Amniotic epithelial cell (primary cell): ENCODE results near the gene KCNJ6.
"Not testable (repeated sequence)": the region's sequence is repeated elsewhere in the genome, so short reads cannot be mapped to it uniquely, and the experiment has no call there.

Experiments used
- DNase-seq: peaks from one replicate; pipeline ENCODE4 v3.0.0-alpha.2; 2010; ENCODE audit warnings: low read depth

The KCNJ6 gene

DNA sequence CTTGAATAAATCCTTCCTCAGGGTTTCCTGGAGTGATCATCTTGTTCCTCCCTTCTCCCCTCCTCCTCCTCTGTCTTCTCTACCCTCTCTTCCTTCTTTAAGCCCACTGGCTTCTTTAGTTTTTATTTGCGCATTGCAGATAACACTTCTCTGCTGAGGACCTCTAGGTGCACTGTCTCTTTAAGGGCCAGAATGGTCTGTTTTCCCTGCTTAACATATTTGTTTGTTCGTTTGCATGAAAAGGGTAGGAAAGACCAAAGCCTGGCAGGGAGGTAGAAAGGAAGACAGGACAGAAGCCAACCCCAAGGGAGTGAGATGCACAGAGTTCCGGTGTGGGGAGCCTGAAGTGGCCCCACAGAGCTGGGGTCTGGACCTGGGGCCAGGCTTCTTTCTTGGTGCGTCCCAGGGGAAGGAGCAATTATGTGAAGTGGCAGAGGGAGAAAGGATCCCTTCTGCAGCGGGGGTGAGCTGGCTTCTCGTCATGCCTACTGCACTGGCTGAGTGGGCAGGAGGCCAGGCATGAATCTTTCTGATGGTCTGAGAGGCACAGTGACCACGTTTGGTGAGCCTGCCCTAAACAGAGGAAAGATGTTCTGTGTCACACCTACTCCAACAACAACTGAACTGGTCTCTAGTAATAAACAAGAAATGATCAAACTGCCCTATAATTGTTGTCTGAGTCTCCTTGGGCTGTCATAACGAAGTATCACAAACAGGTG lies 232.7 kb downstream of the KCNJ6 start:
- DNase-seq: no peak

DNA sequence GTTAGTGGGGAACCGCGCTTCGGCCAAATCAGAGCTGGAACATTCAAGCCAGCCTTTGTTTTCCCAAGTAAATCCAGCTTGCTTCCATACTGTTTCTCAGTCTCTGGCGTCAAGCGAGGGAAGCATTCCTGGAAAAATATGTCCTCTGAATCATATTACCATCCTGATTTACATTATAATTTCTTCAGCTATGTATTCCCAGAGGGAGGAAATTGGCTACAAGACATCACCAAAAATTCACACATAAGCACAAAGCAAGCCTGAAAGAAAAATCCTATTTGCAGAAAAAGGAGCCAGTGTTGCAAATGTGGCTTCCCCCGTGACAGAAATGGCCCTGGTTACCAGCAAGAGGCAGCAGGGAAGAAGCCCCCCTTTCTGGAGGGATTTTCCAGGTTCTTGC lies 233.3 kb downstream of the KCNJ6 start:
- no peak for DNase-seq

DNA sequence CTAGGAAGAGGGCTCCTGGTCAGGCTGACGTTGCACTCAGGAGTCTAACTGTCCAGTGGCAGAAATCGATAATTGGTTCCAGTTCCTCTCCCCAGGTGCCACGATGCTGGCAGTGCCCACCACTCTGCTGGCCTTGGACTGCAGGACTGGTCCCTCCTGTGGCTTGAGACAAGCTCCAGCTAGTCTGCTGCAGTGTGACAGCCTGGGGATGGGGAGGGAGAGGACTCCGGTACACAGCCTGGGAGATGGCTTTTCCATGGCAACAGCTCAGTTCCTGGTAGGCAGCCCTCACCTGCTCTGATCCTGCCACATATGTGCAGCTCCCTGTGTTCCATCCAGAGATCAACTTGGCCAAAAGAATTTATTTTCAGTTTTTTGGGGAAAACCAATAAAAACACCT lies 239.3 kb downstream of the KCNJ6 start:
- no peak for DNase-seq

DNA sequence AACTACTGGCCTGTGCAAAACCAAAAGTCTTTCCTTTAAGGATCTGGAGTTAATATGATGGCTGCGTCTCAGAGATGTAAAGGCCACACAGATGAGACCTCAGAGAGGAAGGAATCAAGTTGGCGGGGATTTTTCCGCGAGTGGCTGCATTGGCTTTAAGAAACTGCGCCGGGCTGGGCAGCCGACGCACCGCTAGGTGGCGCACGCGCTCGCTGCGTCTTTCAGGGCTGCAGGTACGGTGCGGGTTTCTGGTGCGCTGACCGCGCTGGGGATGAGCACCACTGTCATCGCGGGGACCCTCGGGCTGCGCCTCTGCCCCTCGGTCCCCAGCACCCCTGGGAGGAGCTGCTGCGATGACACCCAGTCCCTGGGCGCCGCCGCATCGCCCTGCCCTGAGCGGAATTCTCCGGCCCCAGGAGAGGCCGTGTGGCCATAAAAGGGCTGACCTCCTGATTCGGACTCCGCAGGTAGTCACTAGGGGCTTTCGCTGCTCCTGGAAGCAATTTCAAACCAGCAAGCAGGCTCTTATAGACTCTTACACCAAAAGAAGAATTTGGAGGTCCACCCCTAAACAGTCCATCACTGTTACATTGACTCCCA lies 241.0 kb downstream of the KCNJ6 start:
- peak; percentile 25 for DNase-seq

DNA sequence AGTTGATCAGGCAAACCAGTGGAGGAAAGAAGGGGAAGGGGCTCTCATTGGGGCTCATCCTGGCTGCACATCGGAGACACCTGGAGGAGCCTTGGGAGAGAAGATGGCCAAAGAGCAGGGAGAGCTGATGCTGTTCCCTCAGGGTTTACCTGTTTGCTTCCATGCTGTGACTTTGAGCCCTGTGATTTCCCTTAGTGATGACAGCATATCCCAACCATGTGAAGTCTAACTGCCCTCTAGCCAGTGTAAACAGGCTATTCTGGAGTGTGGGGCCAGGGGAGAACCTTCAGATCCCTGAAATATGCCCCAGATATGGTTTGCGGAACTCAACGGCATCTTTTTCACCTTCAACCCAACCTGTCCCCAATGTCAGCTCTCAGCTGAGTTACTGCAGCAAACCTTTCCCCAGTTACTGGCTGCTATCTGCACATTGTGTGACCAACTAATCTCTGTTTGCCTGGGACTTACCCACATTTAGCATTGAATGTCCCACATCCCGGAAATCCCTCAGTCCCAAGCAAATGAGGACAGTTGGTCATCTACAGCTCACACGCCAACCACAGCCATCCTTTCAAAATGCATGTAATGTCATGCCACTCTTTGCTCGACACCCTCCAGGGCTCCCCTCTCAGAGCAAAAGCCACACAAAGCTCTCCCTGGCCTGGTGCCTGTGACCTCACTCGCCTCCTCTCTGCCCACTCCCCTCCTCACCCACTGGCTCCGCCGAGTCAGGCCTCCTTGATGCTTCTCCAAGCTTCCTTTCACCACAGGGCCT lies 242.3 kb downstream of the KCNJ6 start:
- DNase-seq: no peak

DNA sequence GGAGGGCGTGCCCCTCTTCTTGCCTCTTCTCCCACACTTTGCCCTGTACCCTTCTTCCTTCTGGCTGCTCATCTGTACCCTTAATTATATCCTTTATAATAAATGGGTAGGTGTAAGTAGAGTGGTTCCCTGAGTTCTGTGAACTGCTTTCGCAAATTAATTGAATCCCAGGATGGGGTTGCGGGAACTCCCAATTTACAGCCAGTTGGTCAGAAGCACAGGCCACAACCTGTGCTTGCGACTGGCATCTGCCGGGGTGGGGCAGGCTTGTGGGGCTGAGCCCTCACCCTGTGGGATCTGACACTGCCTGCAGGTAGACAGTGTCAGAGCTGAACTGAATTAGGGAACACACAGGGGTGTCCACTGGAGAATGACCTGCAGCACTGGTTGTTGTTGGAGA lies 244.9 kb downstream of the KCNJ6 start:
- DNase-seq: no peak

DNA sequence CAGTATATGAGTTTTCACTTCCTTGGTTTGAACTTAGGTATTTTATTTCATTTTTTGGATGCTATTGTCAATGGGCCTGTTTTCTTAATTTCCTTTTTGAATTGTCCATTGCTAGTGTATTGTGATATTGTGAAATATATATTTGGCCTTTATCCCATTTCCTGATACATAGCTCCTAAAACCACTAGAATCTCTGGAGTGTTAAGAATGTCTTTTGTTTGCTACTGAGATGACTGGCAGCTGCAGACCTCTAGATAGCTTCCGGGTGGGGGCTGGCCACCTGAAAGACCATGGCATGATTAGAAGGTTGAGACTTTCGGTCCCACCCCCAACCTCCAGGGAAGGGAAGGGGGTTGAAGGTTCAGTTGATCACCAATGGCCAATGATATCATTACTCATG lies 245.4 kb downstream of the KCNJ6 start:
- peak; percentile 86 for DNase-seq

DNA sequence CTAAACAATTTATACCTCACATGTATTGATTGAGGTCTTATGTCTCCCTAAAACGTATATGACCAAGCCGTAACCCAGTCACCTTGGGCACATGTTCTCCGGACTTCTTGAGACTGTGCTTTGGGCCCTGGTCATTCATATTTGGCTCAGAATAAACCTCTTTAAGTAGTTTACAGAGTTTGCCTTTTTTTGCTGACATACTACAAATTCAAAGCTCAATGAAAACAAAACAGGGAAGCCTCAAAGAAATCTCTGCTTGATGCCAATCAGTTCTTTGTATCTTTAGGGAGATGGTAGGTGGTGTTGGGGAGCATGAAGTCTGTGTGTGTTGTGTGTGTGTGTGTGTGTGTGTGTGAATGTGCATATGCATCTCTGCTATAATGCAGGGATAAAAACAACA lies 247.0 kb downstream of the KCNJ6 start:
- no peak for DNase-seq

DNA sequence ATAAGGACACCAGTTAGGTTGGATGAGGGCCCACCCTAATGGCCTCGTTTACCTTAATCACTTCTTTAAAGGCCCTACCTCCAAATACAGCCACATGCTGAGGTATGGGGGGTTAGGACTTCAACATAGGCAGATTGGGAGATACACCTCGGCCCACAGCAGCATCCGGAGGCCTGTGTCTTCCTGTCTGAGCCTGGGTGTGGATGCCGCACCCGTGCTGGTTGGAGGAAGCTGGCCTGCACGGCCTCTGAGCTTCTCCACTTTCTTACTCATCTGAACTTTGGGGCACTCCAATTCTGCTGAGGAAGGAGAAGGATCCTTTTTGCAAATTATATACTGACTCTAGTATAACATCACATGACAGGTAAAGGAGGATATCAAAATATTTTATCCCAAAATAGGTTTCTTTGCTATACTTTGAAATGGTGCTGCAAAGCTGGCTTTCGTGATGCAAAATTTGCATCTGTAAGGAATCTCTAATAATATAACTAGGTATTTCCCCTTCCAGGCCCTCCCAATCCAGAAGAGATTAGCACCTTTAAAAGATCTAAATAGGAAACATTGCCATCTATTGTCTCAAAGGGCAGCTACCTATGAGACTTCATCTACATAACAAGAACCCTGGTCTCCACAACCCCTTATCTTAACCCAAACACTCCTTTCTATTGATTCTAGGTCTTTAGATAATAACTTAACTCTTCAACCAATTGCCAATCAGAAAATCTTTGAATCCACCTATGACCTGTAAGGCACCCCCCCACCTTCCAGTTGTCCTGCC lies 247.6 kb downstream of the KCNJ6 start:
- no peak for DNase-seq

DNA sequence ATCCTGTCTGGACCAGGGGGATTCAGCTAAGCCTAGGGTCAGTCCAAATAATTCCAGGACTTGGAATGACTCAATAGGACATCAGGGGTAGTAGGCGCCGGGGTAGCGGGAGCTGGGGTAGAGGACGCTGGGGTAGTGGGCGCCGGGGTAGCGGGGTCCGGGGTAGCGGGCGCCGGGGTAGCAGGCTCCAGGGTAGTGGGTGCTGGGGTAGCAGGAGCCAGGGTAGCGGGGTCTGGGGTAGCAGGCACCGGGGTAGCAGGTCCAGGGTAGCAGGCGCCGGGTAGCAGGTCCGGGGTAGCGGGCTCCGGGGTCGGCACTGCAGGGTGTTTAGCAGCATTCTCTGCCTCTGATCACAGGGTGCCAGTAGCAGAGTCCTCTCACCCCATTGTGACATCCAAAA lies 248.9 kb downstream of the KCNJ6 start:
- DNase-seq: no peak

DNA sequence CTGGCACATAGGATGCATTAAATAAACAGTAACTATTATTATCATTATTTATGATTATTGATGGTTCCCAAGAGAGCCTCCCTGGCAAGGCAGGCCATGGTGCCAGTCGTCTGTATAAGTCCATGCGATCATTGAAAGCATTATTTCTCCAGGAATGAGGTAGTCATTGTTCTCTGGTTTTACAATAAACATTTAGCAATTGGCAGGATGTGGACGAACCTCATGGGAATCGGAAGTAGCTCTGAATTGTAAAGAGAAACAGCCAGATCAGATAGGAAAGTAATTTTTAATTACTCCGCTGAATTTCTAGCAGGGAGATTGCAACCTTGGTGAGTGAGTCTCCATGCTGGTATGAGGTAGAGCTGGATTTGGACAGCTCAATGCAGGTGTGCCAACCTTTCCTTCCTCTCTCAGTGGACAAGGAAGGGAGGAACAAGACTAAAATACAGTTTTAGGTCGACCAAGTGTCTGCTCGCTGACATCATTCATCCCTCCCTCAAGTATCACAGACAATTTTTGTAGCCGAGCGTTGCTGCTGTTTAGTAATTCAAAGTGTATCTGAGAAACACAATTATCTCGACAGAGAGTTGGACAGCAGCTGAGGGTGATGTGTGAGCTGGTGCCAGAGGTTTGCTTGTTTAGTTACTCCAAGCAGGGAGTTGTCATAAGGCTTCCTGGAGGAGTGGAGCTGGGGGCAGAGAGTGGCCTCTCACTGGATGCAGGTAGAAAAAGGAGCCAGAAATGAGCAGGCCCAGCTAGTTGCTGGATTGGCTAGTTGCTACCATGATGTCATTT lies 250.8 kb downstream of the KCNJ6 start:
- DNase-seq: no peak

DNA sequence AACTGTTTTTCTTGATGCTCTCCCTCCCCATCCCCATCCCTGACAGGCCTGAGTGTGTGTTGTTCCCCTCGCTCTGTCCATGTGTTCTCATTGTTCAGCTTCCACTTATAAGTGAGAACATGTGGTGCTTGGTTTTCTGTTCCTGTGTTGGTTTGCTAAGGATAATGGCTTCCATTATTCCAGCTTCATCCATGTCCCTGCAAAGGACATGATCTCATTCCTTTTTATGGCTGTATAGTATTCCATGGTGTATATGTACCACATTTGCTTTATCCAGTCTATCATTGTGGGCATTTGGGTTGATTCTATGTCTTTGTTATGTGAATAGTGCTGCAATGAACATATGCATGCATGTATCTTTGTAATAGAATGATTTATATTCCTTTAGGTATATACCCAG lies 254.0 kb downstream of the KCNJ6 start:
- DNase-seq: not testable (repeated sequence)

DNA sequence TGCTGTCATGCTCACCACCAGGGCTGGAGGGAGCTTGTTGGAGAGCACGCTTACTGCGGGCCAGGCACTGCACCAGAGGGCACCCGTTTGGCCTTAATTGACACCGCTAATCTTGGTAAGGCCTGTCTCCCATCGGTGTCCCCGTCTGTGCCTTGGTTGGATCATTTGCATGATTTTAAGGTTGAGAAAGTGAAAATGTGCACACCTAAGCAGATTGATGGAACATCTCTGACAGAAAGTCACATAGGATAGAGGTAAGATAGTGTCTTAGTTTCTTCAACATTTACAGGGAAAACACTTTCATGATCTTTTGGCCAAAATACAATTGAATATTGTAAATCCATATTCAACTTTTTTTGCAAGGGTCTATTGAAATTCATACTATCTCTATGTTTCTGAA lies 255.5 kb downstream of the KCNJ6 start:
- DNase-seq: no peak

DNA sequence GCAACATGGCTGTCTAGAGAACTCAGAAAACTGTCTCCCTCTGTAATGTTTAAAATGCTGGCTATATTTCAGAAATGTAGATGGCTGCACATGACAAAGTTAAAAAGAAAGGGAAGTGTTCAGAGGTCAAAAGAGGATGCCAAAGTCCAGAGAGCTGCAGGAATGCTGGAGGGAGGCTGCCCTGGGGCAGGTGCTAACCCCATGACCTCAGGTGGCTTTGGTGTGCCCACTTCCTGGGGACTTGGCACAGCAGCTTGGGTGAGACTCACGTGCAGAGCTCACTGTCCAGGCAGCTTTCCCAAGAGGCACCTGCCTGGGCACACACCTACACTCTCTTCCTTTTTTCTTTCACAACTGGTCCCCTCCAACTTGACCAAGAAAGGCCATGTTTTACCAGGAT lies 256.4 kb downstream of the KCNJ6 start:
- DNase-seq: no peak

DNA sequence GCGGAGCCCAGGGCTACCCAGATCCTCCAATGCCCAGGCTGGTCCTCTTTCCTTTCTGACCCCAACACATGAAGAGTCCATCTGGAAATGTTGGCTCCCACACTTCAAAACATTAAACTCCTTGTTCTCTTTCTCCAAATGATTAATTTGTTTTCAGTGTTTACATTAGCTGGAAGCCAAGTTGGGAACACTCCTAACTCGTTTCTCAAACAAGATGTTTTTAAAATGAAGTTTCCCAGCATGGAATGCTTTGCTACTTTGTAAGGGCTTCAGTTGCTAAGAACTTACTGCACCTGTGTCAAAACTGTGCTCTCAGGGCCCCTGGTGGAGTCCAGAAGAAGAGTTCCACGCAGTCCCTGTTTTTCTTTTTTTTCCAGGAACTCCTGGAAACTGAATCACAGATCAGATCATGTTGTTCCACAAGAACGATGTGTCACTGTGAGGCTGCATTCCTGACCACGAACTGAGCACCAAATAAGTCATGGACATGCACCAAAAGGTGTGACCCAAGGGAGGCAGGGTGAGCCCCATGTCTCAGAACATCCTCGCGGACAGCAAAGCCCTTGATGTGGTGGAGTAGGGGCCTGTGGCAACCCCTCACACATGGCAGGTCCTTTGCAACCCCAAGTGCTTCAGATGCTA lies 257.3 kb downstream of the KCNJ6 start:
- peak; percentile 91 for DNase-seq

DNA sequence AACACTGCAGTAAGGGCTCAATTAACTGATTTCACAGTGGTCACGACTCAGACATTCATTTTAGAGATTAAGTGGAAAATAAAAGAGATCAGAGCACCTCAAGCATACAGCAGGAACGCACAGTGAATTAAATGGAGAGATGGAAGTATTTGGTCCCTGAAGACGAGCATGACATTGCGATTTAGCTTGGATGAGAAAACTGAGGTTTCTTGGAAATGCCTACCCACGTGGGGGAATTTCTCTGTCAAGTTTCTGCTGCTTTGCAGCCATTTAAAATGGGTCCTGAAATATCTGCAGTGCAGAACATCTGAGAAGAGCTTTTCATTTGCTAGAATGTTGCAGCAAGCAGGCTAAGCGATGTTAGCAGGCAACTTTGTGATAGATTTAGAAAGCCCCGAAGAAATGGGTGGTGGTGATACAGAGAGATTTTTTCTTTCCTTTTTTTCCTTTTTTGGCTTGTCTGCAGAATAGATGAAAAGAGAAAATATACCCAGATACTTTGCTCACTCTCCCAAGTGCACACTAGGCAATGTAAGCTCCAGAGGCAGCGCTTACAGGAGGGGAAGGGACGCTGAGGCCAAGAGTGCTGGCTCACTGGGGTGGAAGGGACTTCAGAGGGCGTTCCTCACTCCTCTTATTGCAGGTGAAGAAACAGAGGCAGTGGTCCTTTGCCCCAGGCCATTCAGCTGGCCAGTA lies 258.0 kb downstream of the KCNJ6 start:
- peak; percentile 18 for DNase-seq

DNA sequence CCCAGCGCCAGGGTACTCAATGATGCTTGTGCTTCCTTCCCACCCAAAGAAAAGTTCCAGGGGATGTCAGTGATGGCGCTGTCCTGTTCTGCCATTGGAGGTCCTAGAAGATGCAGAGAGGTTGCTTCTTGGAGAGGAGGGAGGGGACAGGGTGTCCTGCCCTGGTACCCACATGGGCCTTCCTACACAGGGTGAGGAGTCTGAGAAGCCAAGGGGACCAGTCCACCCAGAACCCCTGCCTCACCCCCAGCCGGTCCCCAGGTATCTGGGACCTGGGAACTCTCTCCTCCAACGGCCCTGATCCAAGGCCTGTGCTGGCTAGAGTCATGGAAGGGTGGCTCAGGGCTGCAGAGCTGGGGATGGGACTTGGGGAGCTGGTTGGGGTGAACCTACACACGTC lies 259.4 kb downstream of the KCNJ6 start:
- DNase-seq: no peak

DNA sequence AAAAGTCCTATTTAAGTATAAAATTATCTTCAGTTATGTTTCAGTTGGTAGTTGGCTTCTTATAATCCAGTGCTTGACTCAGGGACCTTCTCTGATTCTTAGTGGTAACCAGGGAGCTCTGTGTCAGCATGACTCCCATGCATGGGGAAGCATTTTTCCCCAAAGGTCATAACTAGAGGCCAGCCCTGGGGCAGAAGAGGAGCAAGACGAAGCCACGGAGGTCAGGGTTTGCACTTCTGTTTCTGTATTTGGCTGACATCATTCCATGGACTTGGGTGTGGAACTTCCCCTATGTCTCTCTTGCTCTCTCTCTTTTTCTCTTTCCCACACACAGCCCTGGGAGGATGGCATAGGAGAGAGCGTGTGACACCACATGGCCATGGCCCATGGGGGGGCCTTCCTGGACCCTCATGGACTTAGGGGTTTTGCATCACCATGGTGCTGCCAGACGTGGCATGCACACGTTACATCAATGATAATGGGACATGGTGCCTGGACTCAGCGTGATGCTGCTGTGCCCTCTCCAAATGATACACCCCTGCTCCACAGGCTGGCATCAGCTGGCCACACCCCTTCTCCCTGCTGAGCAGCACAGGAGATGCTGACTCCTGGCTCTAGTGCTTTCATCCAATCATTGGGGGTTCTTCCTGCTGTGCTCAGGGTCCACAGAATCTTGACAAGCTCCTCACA lies 260.5 kb downstream of the KCNJ6 start:
- no peak for DNase-seq

DNA sequence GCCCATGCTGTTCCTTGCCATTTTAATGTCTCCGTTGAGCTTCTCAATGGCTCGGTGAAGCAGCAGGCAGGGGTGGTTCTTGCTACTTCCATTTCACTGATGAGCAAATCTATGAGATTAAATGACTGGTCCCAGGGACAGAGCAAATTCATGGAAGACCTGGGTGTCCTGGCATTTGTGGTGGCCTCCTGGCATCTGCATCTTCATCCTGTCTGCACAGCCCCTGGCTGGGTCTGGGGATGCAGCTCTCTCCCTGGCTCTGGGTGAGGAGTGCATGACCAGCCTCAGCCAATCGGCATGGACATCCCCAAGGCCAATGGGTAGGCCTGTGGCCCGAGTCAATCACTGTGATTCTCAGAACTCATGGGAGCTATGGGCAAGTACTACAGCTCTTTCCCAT lies 261.7 kb downstream of the KCNJ6 start:
- no peak for DNase-seq

DNA sequence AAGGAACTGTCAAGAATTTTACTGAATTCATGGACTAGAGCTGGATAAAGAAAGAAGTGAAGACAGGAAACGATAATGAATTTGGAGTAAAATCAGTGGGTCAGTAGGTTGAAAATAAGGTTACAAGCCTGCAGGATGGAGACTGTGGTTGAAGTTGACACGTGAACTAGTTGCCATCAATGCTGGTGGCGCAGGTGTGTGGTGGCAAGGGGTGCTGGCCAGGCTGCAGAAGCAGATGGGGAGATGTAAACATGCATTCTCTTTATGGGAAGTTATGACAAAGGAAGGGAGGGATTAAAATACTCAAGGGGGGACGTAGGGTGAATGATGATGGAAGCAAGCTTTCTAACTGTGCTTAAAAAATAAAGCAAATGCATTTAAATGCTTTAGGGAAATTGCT lies 263.1 kb downstream of the KCNJ6 start:
- no peak for DNase-seq
